K562 (cell line): Measurements from ENCODE around the gene SLC22A1. TPM values are rescaled to one million over a fixed set of nuclear protein-coding genes. Genes with fewer than 3 reads are reported as not detected.

Source experiments
- ATAC-seq: fragments of 200-7000 bp; cut with Tn5 transposase; 3 replicates; pipeline ENCODE4 v1.9.1; 2020; ENCODE audit warnings: moderate library complexity
- BruUV-seq: library from RNA; stranded (reverse); fragments of 400-500 nt; replicated peaks from 2 replicates; lab custom pipeline; 2021; lab: Mats Ljungman, UMichigan
- CTCF ChIA-PET: fragments of 300-600 bp; formaldehyde crosslinking; extraction: SDS; loops from one replicate; lab custom pipeline; 2021; ENCODE audit warnings: low intra/inter-chr PET ratio; lab: Yijun Ruan, JAX
- POLR2A ChIA-PET: fragments of 300-600, 350-650 bp; sonication (Branson Sonifier 250); formaldehyde crosslinking; extraction: SDS; loops from one replicate; lab custom pipeline; 2021; ENCODE audit warnings: antibody characterized with exemption, inconsistent platforms; lab: Yijun Ruan, JAX
- DNase-seq, 4 experiments: peaks; one replicate each; pipeline versions ENCODE4 v3.0.0 to v3.0.0-alpha.2; 2011 to 2018; ENCODE audit warnings: low spot score in 3 of 4, mixed read lengths in 3 of 4; ENCODE audit errors: extremely low read depth in 1 of 4
- FAIRE-seq: peaks from 2 replicates; lab custom pipeline; 2011; peaks lifted over from hg19 to GRCh38; lab: Jason Lieb, UNC
- H2AFZ ChIP-seq: 2 replicates; pipeline ENCODE4 v1.6.0; 2011; ENCODE audit warnings: low read depth, low read length, control low read depth, inconsistent platforms
- H3K27ac ChIP-seq: fragments of 200-600 bp; 3 replicates; pipeline ENCODE4 v1.8.0; 2011; ENCODE audit warnings: low read depth, mild to moderate bottlenecking, control low read depth, inconsistent platforms, low read length, moderate library complexity, mixed read lengths; ENCODE audit errors: extremely low read depth
- H3K27me3 ChIP-seq, 2 experiments: fragments of 300-600 bp in 1 of 2; 2 replicates in 1 of 2; 3 replicates in 1 of 2; pipeline versions ENCODE4 v1.6.0 to v1.8.0; 2011; ENCODE audit warnings: inconsistent platforms in 2 of 2, low read length in 2 of 2, mild to moderate bottlenecking in 1 of 2, mixed read lengths in 1 of 2, moderate library complexity in 1 of 2; ENCODE audit not compliant: control insufficient read depth in 2 of 2, insufficient read depth in 2 of 2
- H3K36me3 ChIP-seq: fragments of 300-600 bp; 3 replicates; pipeline ENCODE4 v1.8.0; 2011; ENCODE audit warnings: mild to moderate bottlenecking, low read length, inconsistent platforms; ENCODE audit not compliant: control insufficient read depth, insufficient read depth
- H3K4me1 ChIP-seq, 2 experiments: fragments of 200-600 bp in 1 of 2; replicated peaks in 1 of 2; 2 replicates in 1 of 2; 3 replicates in 1 of 2; pipeline versions ENCODE4 v1.5.1 to v1.8.0; 2011; ENCODE audit warnings: inconsistent platforms in 2 of 2, low read length in 2 of 2, mild to moderate bottlenecking in 1 of 2, mixed read lengths in 1 of 2, moderate library complexity in 1 of 2; ENCODE audit not compliant: control insufficient read depth in 2 of 2, insufficient read depth in 2 of 2
- H3K4me2 ChIP-seq: 2 replicates; pipeline ENCODE4 v1.6.1; 2011; ENCODE audit warnings: low read length, control low read depth, inconsistent platforms, mixed read lengths; ENCODE audit not compliant: insufficient read depth
- H3K4me3 ChIP-seq: fragments of 200-600 bp; sonication (generic), shearing (Covaris generic); 2 replicates; pipeline ENCODE4 v1.5.1; 2016; ENCODE audit warnings: control low read depth, inconsistent platforms
- H3K79me2 ChIP-seq: fragments of 200-600 bp; 3 replicates; pipeline ENCODE4 v1.8.0; 2011; ENCODE audit warnings: low read length, inconsistent platforms; ENCODE audit not compliant: control insufficient read depth, insufficient read depth
- H3K9ac ChIP-seq, 2 experiments: 2 replicates each; pipeline versions ENCODE4 v1.6.0 to v1.6.1; 2011; ENCODE audit warnings: low read depth in 2 of 2, low read length in 2 of 2, control low read depth in 1 of 2, inconsistent platforms in 1 of 2, mild to moderate bottlenecking in 1 of 2, mixed read lengths in 1 of 2; ENCODE audit not compliant: insufficient read depth in 1 of 2
- H3K9me1 ChIP-seq: one replicate; pipeline ENCODE4 v1.6.0; 2011; ENCODE audit warnings: inconsistent platforms, mild to moderate bottlenecking, low read length, moderate library complexity; ENCODE audit not compliant: control insufficient read depth, insufficient read depth
- H3K9me3 ChIP-seq: replicated peaks from 2 replicates; pipeline ENCODE4 v1.5.1; 2011; ENCODE audit warnings: low read depth, low read length, inconsistent platforms; ENCODE audit not compliant: control insufficient read depth, insufficient read depth
- H4K20me1 ChIP-seq: replicated peaks from 2 replicates; pipeline ENCODE4 v1.6.1; 2011; ENCODE audit warnings: low read length, inconsistent platforms, mixed read lengths; ENCODE audit not compliant: control insufficient read depth, insufficient read depth
- CHD1 ChIP-seq: fragments of 200-600 bp; sonication (generic); IDR thresholded peaks from one replicate; pipeline ENCODE4 v1.6.1; 2012; ENCODE audit warnings: mild to moderate bottlenecking, moderate library complexity, low read length, inconsistent platforms
- FOXA3 ChIP-seq, 2 experiments: fragments of 450-650 bp in 1 of 2; sonication (generic) in 1 of 2; formaldehyde crosslinking; IDR thresholded peaks in 1 of 2; conservative IDR thresholded peaks in 1 of 2; 2 replicates each; pipeline versions ENCODE4 v1.4.0 to v1.8.0; 2020 to 2022; ENCODE audit warnings: mild to moderate bottlenecking in 2 of 2, missing genetic modification reagents in 1 of 2
- HDAC1 ChIP-seq, 2 experiments: fragments of 450-650 bp; IDR thresholded peaks; 2 replicates each; pipeline ENCODE4 v1.6.1; 2016 to 2017; ENCODE audit warnings: inconsistent platforms in 1 of 2, mild to moderate bottlenecking in 1 of 2, moderate library complexity in 1 of 2
- HSF4 ChIP-seq: fragments of 250-450 bp; sonication (Bioruptor Pico); IDR thresholded peaks from 2 replicates; pipeline ENCODE4 v2.1.2; 2022; ENCODE audit warnings: mild to moderate bottlenecking, moderate library complexity, borderline replicate concordance
- UBTF ChIP-seq, 2 experiments: IDR thresholded peaks; 2 replicates each; pipeline ENCODE4 v1.6.1; 2012; ENCODE audit warnings: improper control_type of control experiment in 2 of 2, low read depth in 2 of 2, low read length in 2 of 2, borderline replicate concordance in 1 of 2
- WGBS: fragments of 100-300 bp; shearing (Covaris generic); methylation state at CpG from one replicate; pipeline ENCODE4 v1.1.6; 2016; ENCODE audit warnings: low coverage, mixed read lengths; ENCODE audit not compliant: insufficient coverage; ENCODE audit errors: missing lambda C conversion rate; 5-methylcytosine and 5-hydroxymethylcytosine counted together
- in situ Hi-C: fragments of 300-500 bp; cut with MboI; formaldehyde crosslinking; loops from 4 replicates; pipeline ENCODE4 v1.15.0; 2018; ENCODE audit warnings: inconsistent platforms, mixed read lengths
- intact Hi-C: fragments of 100-400 bp; cut with micrococcal nuclease; formaldehyde crosslinking; loops from 2 replicates; pipeline ENCODE4 v1.14.2; 2022
- polyA plus RNA-seq, 8 experiments: library from polyadenylated mRNA; depleted of rRNA in 4 of 8; stranded (reverse) in 5 of 8; unstranded in 3 of 8; fragments of >200 nt; fragmentation: Nextera tagmentation in 2 of 8; fragmentation: Illumina TruSeq in 1 of 8; extraction: Ambion mirVana in 2 of 8; extraction: Trizol in 1 of 8; gene quantifications; 2 replicates each; pipeline versions ENCODE4 v1.2.1 to v1.2.3, GENCODE V29; 2011 to 2014; ENCODE audit warnings: inconsistent platforms in 1 of 8, missing spikeins in 1 of 8
- total RNA-seq, 7 experiments: library from RNA; depleted of rRNA in 6 of 7; stranded (reverse); fragments of >200 nt in 6 of 7; fragmentation: Illumina TruSeq in 2 of 7; extraction: Trizol in 2 of 7; gene quantifications; 2 replicates each; pipeline versions ENCODE4 v1.2.1 to v1.2.3, GENCODE V29; 2011 to 2021; ENCODE audit warnings: low replicate concordance in 1 of 7

SLC22A1 gene
- total and polyA plus RNA-seq, 9 of the 15 experiments (the other 6 are each of a cell fraction or from before 2014, with no cell fraction given), result 0.11 to 0.60 (median 0.26) TPM; not detected in 4

GRCh38 chr6:160162030-160162566, 40.5 kb downstream of the SLC22A1 start (continued):
- no peak for TF ChIP-seq FOXA3 (CRISPR knock-in tag; conservative IDR thresholded peaks at IDR 0.05 in 1 of 2, IDR thresholded peaks at IDR 0.05 in 1 of 2)
- no peak for TF ChIP-seq HDAC1 (IDR thresholded peaks at IDR 0.05)
- TF ChIP-seq UBTF (IDR thresholded peaks at IDR 0.05; ENCODE audit: borderline replicate concordance in 1 of 2, low read depth in 2 of 2, low read length in 2 of 2), result no peak
- no peak for TF ChIP-seq CHD1

GRCh38 chr6:160163425-160163824, 41.8 kb downstream of the SLC22A1 start:
- BruUV-seq, result no TSS peak
- DNase-seq (no peak), FAIRE-seq (no peak), ATAC-seq (no peak)
- intact Hi-C loops, result no loop called here
- Histone ChIP-seq H3K27me3 (peaks cover 9 to 41% of the 10 kb centered on the region in 2 experiments; a peak in 4 of 5 replicates), H3K4me2 (no peak overlapping the region), H3K36me3 (no peaks in the 10 kb centered on the region), H3K9me1 (no peaks in the 10 kb centered on the region), H2AFZ (no peak overlapping the region), H3K27ac (no peak overlapping the region), H4K20me1 (no peaks in the 10 kb centered on the region), H3K79me2 (no peaks in the 10 kb centered on the region), H3K4me3 (no peak overlapping the region), H3K9me3 (no peaks in the 10 kb centered on the region), H3K4me1 (peaks cover 0 to 4% of the 10 kb centered on the region in 2 experiments; a peak in 2 of 5 replicates), H3K9ac (no peak overlapping the region)
- TF ChIP-seq HSF4 (CRISPR knock-in tag), result no peak
- in situ Hi-C loops, result no loop called here
- CTCF ChIA-PET, result no interaction called here
- POLR2A ChIA-PET, result no interaction called here
- 0% methylated on average over 8 of the region's 8 CpGs for WGBS
